Pancreas (tissue), 10 donors: ENCODE data around the gene CBLC. TPM values are rescaled to one million over a fixed set of nuclear protein-coding genes. Genes with fewer than 3 reads are reported as not detected.

Experiments used
- ATAC-seq, 4 donors: fragments of 200-7000 bp; cut with Tn5 transposase; one replicate each; pipeline versions ENCODE4 v1.8.0 to v1.9.1; 2020; ENCODE audit warnings: mild to moderate bottlenecking in 4 of 4, moderate library complexity in 4 of 4
- DNase-seq, 6 donors: peaks; one replicate each; pipeline ENCODE4 v3.0.0-alpha.2; 2020
- FAIRE-seq: peaks from 2 replicates; lab custom pipeline; 2012; peaks lifted over from hg19 to GRCh38; lab: Jason Lieb, UNC
- H3K27ac ChIP-seq, 4 donors: fragments of 200-600 bp; sonication (generic); 1 replicate in 3 of 4; 2 replicates in 1 of 4; pipeline versions ENCODE4 v1.5.0 to v1.8.0; 2020
- H3K27me3 ChIP-seq, 4 donors: fragments of 200-600 bp; one replicate each; pipeline ENCODE4 v1.8.0; 2021
- H3K36me3 ChIP-seq, 3 donors: fragments of 200-600 bp; sonication (generic) in 1 of 3; one replicate each; pipeline versions ENCODE4 v1.5.0 to v1.8.0; 2020 to 2021
- H3K4me1 ChIP-seq, 3 donors: fragments of 200-600 bp; one replicate each; pipeline ENCODE4 v1.8.0; 2021
- H3K4me3 ChIP-seq, 4 donors: fragments of 200-600 bp; sonication (generic) in 2 of 4; one replicate each; pipeline versions ENCODE4 v1.5.0 to v1.8.0; 2020 to 2021
- H3K9me3 ChIP-seq, 4 donors: fragments of 200-600 bp; one replicate each; pipeline ENCODE4 v1.8.0; 2021
- CTCF ChIP-seq, 4 donors: fragments of 200-600 bp; sonication (generic) in 3 of 4; IDR thresholded peaks; one replicate each; pipeline versions ENCODE4 v1.5.0 to v1.8.0; 2021; ENCODE audit warnings: antibody characterized with exemption in 4 of 4
- WGBS, 2 donors: extraction: QIAGEN DNeasy Blood & Tissue Kit; methylation state at CpG; one replicate each; pipeline ENCODE4 v1.1.7; 2013; 5-methylcytosine and 5-hydroxymethylcytosine counted together
- intact Hi-C, 3 donors: fragments of 100-400 bp; cut with DNase I; formaldehyde crosslinking; loops; one replicate each; pipeline versions ENCODE4 v1.11.1 to v1.14.2; 2022
- polyA plus RNA-seq, 2 donors: library from polyadenylated mRNA; stranded (reverse); fragments of 200-250 nt; gene quantifications; one replicate each; pipeline ENCODE4 v1.2.3, GENCODE V29; 2013
- total RNA-seq, 6 donors: library from RNA; stranded (reverse); fragmentation: NEBNext Ultra II Directional in 4 of 6; extraction: Animal tissue kit (Norgen Biotek cat#: 25700) in 4 of 6; gene quantifications; one replicate each; pipeline versions ENCODE4 v1.2.1 to v1.2.4, GENCODE V29; 2021 to 2023
- donor health status: healthy with polysubstance abuse.
- donor health status: DM: no; HTN: no; CAD: no; lungs with moderate emphysema.
- donor health status: DM: no; HTN: no; CAD: no.
- donor health status: control.
- donor health status: control.
- donor health status: Bipolar disorder and iron deficiency.
- donor health status: DM: yes; HTN: yes; CAD: no.
- donor health status: DM: no; HTN: no; CAD: no.
- donor health status: DM: no; HTN: no; CAD: no.
- donor health status: DM: yes; HTN: yes; CAD: no.

Gene CBLC
- total and polyA plus RNA-seq, 8 donors = 10.1 to 29.7 (median 13.9) TPM

GRCh38 chr19:44754750-44755080 is 23.0 kb upstream of the CBLC start:
- H3K4me3 ChIP-seq = peak overlapping the region in 2 of 4 donors; percentile 49 to 80
- FAIRE-seq = no peak
- peak overlapping the region; percentile 79 to 96 (median 83) for H3K27ac ChIP-seq
- intact Hi-C loops = no loop called here
- WGBS, 2 donors = 17% methylated on average over 11 of the region's 11 CpGs
- TF ChIP-seq CTCF (IDR thresholded peaks at IDR 0.05) = no peak
- ATAC-seq = no peak
- peaks cover 0 to 8% (median 0%) of the 10 kb centered on the region in 3 donors for H3K36me3 ChIP-seq
- peaks cover 14 to 31% (median 21%) of the 10 kb centered on the region in 3 donors for H3K4me1 ChIP-seq
- H3K9me3 ChIP-seq = no peaks in the 10 kb centered on the region
- H3K27me3 ChIP-seq = no peaks in the 10 kb centered on the region
- DNase-seq = no peak

DNA sequence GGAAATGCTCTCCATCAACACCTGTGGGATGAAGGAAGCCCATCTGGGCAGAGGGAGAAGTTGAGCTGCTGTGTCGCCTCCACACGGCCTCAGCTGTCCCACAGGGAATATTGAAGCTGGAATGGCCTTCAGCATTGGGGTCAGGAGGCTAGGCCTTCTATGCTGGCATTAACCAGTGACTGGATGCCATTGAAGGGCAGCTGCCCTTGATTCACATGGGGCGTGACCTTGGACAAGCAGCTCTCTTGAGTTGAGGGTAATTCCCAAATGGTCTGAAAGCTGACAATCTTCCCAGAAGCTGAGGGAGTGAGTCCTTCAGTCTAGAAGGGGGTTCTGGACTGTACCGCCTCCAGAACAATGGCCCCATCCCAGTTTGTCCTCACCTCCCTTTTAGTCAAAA is 22.5 kb upstream of the CBLC start:
- ATAC-seq (peak in 1 of 4 donors; percentile 5), DNase-seq (peak in 3 of 6 donors; percentile 51 to 67 (median 60)), FAIRE-seq (no peak)
- Histone ChIP-seq H3K9me3 (no peaks in the 10 kb centered on the region), H3K27me3 (no peaks in the 10 kb centered on the region), H3K36me3 (peaks cover 0 to 8% (median 0%) of the 10 kb centered on the region in 3 donors), H3K4me1 (peaks cover 14 to 31% (median 21%) of the 10 kb centered on the region in 3 donors), H3K27ac (peak overlapping the region; percentile 79 to 96 (median 83)), H3K4me3 (peak overlapping the region in 2 of 4 donors; percentile 49 to 80)
- TF ChIP-seq CTCF (IDR thresholded peaks at IDR 0.05) = no peak
- intact Hi-C loops = no loop called here
- 43% methylated on average over 4 of the region's 4 CpGs for WGBS, 2 donors

- Histone ChIP-seq H3K27me3 (no peaks in the 10 kb centered on the region), H3K27ac (peak overlapping the region; percentile 0 to 96 (median 50)), H3K36me3 (peaks cover 0 to 8% (median 0%) of the 10 kb centered on the region in 3 donors), H3K4me1 (peaks cover 14 to 31% (median 15%) of the 10 kb centered on the region in 3 donors), H3K4me3 (peak overlapping the region in 1 of 4 donors; percentile 28), H3K9me3 (no peaks in the 10 kb centered on the region)
- intact Hi-C loops = no loop called here
- WGBS, 2 donors = 55 to 75% methylated on average over 7 of the region's 7 CpGs
- no peak for TF ChIP-seq CTCF (IDR thresholded peaks at IDR 0.05)
- DNase-seq (peak in 5 of 6 donors; percentile 42 to 83 (median 62)), FAIRE-seq (no peak), ATAC-seq (no peak)
Observed at GRCh38 chr19:44756089-44756562, 21.6 kb upstream of the CBLC start.

DNA sequence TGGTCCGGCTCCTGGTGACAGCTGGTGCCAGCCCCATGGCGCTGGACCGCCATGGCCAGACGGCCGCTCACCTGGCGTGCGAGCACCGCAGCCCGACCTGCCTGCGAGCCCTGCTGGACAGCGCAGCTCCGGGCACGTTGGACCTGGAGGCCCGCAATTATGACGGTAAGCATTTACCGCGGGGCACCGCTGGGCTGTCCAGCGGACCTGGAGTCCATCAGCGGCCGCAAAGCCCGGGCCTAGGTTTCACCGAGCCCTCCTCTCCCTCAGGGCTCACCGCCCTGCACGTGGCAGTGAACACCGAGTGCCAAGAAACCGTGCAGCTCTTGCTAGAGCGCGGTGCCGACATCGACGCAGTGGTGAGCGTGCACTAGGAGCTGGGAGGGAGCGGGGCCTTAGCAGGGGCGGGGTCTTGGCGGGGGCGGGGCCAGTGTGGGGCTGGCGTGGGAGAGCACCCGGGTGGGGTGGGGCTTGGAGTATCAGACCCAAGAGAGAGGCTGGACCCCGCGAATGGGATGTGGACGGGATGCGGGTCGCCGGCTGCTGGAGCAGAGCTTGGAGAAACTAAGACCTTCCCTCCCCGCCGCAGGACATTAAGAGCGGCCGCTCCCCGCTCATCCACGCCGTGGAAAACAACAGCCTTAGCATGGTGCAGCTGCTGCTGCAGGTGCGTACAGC is 20.5 kb upstream of the CBLC start:
- Histone ChIP-seq H3K4me1 (peaks cover 14 to 25% (median 15%) of the 10 kb centered on the region in 3 donors), H3K4me3 (peak overlapping the region in 3 of 4 donors; percentile 21 to 33 (median 28)), H3K27me3 (no peaks in the 10 kb centered on the region), H3K36me3 (peaks cover 0 to 8% (median 0%) of the 10 kb centered on the region in 3 donors), H3K27ac (peak overlapping the region; percentile 60 to 96 (median 76)), H3K9me3 (no peaks in the 10 kb centered on the region)
- intact Hi-C loops = no loop called here
- 59 to 78% methylated on average over 41 to 53 of the region's 53 CpGs for WGBS, 2 donors
- FAIRE-seq = no peak
- DNase-seq = peak in 5 of 6 donors; percentile 65 to 85 (median 78)
- no peak for TF ChIP-seq CTCF (IDR thresholded peaks at IDR 0.05)
- peak in 3 of 4 donors; percentile 14 to 49 (median 48) for ATAC-seq
